Upper lobe of left lung (tissue), 6 donors: ENCODE results near the gene PPP1R11. TPM values are rescaled to one million over a fixed set of nuclear protein-coding genes. Genes with fewer than 3 reads are reported as not detected.

Experiments used
- ATAC-seq, 2 donors: fragments of 200-7000 bp; cut with Tn5 transposase; one replicate each; pipeline ENCODE4 v1.9.1; 2022; ENCODE audit warnings: mild to moderate bottlenecking in 2 of 2, moderate library complexity in 2 of 2; ENCODE audit not compliant: low FRiP score in 2 of 2
- DNase-seq, 2 donors: peaks; one replicate each; pipeline ENCODE4 v3.0.0-alpha.2; 2019 to 2020
- H3K27ac ChIP-seq, 4 donors: fragments of 200-600 bp; sonication (generic); one replicate each; pipeline ENCODE4 v1.5.1; 2016 to 2019
- H3K27me3 ChIP-seq, 4 donors: fragments of 200-600 bp; sonication (generic); one replicate each; pipeline ENCODE4 v1.5.1; 2017 to 2019
- H3K36me3 ChIP-seq, 4 donors: fragments of 200-600 bp; sonication (generic); one replicate each; pipeline ENCODE4 v1.5.1; 2016 to 2019
- H3K4me1 ChIP-seq, 4 donors: fragments of 200-600 bp; sonication (generic); one replicate each; pipeline ENCODE4 v1.5.1; 2018 to 2019
- H3K4me3 ChIP-seq, 4 donors: fragments of 200-600 bp; sonication (generic); one replicate each; pipeline ENCODE4 v1.5.1; 2017 to 2019; ENCODE audit warnings: mild to moderate bottlenecking in 2 of 4, moderate library complexity in 1 of 4
- H3K9me3 ChIP-seq, 4 donors: fragments of 200-600 bp; sonication (generic); one replicate each; pipeline ENCODE4 v1.5.1; 2018 to 2019
- CTCF ChIP-seq, 6 experiments: fragments of 450-650 bp in 4 of 6; fragments of 200-600 bp in 2 of 6; sonication (generic) in 2 of 6; IDR thresholded peaks; one replicate each; pipeline ENCODE4 v1.5.1; 2016 to 2019; ENCODE audit warnings: antibody characterized with exemption in 6 of 6
- EP300 ChIP-seq, 4 donors: sonication (generic); formaldehyde crosslinking; IDR thresholded peaks; one replicate each; pipeline ENCODE4 v1.5.1; 2017; ENCODE audit warnings: antibody characterized with exemption in 4 of 4, control low read depth in 2 of 4
- POLR2A ChIP-seq, 4 donors: fragments of 450-650 bp; IDR thresholded peaks; one replicate each; pipeline ENCODE4 v1.5.1; 2016 to 2017; ENCODE audit warnings: antibody characterized with exemption in 4 of 4, mild to moderate bottlenecking in 2 of 4
- POLR2AphosphoS5 ChIP-seq, 2 donors: sonication (generic); formaldehyde crosslinking; IDR thresholded peaks; one replicate each; pipeline ENCODE4 v1.5.1; 2017; ENCODE audit warnings: antibody characterized with exemption in 2 of 2
- WGBS, 2 donors: methylation state at CpG; one replicate each; pipeline ENCODE4 v1.1.5; 2017 to 2018; 5-methylcytosine and 5-hydroxymethylcytosine counted together
- total RNA-seq, 6 donors: library from RNA; depleted of rRNA in 4 of 6; stranded (reverse); fragments of >200 nt in 4 of 6; gene quantifications; one replicate each; pipeline versions ENCODE4 v1.1.0 to v1.2.1, GENCODE V29; 2016 to 2021
- donor health status: DM: no; HTN: no; CAD: no; lungs with moderate emphysema.
- donor health status: DM: no; HTN: yes; CAD: no; lungs with severe emphysema.

The PPP1R11 gene
- total RNA-seq, 6 donors from 2014 or later, result 31.4 to 66.1 (median 42.7) TPM

- peak; percentile 51 to 84 for ATAC-seq
- peak overlapping the region; percentile 22 to 65 (median 41) for H3K27ac ChIP-seq
- H3K27me3 ChIP-seq, result peaks cover 1 to 22% (median 12%) of the 10 kb centered on the region in 4 donors
- TF ChIP-seq POLR2A (IDR thresholded peaks at IDR 0.05) (no peak), POLR2AphosphoS5 (IDR thresholded peaks at IDR 0.05) (peak in 1 of 2 donors; percentile 74), CTCF (IDR thresholded peaks at IDR 0.05) (peak in 2 of 6 experiments; percentile 35 to 44), EP300 (IDR thresholded peaks at IDR 0.05) (no peak)
- 33 to 42% methylated on average over 14 to 17 of the region's 22 CpGs for WGBS, 2 donors
- H3K36me3 ChIP-seq, result no peaks in the 10 kb centered on the region
- peaks cover 18 to 29% (median 23%) of the 10 kb centered on the region in 4 donors for H3K4me1 ChIP-seq
- peak overlapping the region in 3 of 4 donors; percentile 51 to 59 (median 51) for H3K4me3 ChIP-seq
- no peaks in the 10 kb centered on the region for H3K9me3 ChIP-seq
- peak; percentile 82 to 84 for DNase-seq
These were observed 9.1 kb downstream of the PPP1R11 start for GRCh38 chr6:30075790-30076732.

- no peak overlapping the region for H3K4me3 ChIP-seq
- no peak for TF ChIP-seq POLR2AphosphoS5 (IDR thresholded peaks at IDR 0.05)
- TF ChIP-seq CTCF (IDR thresholded peaks at IDR 0.05), result no peak
- no peak for TF ChIP-seq POLR2A (IDR thresholded peaks at IDR 0.05)
- TF ChIP-seq EP300 (IDR thresholded peaks at IDR 0.05), result no peak
- DNase-seq (no peak), ATAC-seq (no peak)
- H3K27ac ChIP-seq, result no peak overlapping the region
- no peaks in the 10 kb centered on the region for H3K36me3 ChIP-seq
- peaks cover 16 to 25% (median 19%) of the 10 kb centered on the region in 4 donors for H3K4me1 ChIP-seq
- WGBS, 2 donors, result 22 to 39% methylated on average over 4 of the region's 4 CpGs
- peaks cover 1 to 22% (median 12%) of the 10 kb centered on the region in 4 donors for H3K27me3 ChIP-seq
- H3K9me3 ChIP-seq, result no peaks in the 10 kb centered on the region
These were observed 10.2 kb downstream of the PPP1R11 start for GRCh38 chr6:30077218-30077617.

GRCh38 chr6:30087876-30088275 lies 20.9 kb downstream of the PPP1R11 start:
- Histone ChIP-seq H3K27ac (no peak overlapping the region), H3K36me3 (no peaks in the 10 kb centered on the region), H3K4me1 (peaks cover 0 to 4% (median 0%) of the 10 kb centered on the region in 4 donors), H3K27me3 (no peaks in the 10 kb centered on the region), H3K4me3 (no peak overlapping the region), H3K9me3 (no peaks in the 10 kb centered on the region)
- TF ChIP-seq CTCF (IDR thresholded peaks at IDR 0.05), result no peak
- no peak for TF ChIP-seq POLR2A (IDR thresholded peaks at IDR 0.05)
- no peak for TF ChIP-seq EP300 (IDR thresholded peaks at IDR 0.05)
- no peak for TF ChIP-seq POLR2AphosphoS5 (IDR thresholded peaks at IDR 0.05)
- ATAC-seq (no peak), DNase-seq (no peak)
- 71 to 78% methylated on average over 5 of the region's 5 CpGs for WGBS, 2 donors

GRCh38 chr6:30091577-30092381 lies 24.8 kb downstream of the PPP1R11 start:
- Histone ChIP-seq H3K4me1 (peaks cover 0 to 4% (median 0%) of the 10 kb centered on the region in 4 donors), H3K9me3 (no peaks in the 10 kb centered on the region), H3K27ac (peak overlapping the region in 1 of 4 donors; percentile 65), H3K27me3 (no peaks in the 10 kb centered on the region), H3K36me3 (no peaks in the 10 kb centered on the region), H3K4me3 (peak overlapping the region in 1 of 4 donors; percentile 3)
- ATAC-seq, result peak; percentile 61 to 86
- TF ChIP-seq POLR2AphosphoS5 (IDR thresholded peaks at IDR 0.05) (no peak), CTCF (IDR thresholded peaks at IDR 0.05) (no peak), EP300 (IDR thresholded peaks at IDR 0.05) (no peak), POLR2A (IDR thresholded peaks at IDR 0.05) (peak in 1 of 4 donors; percentile 17)
- DNase-seq, result peak in 1 of 2 donors; percentile 69
- 46 to 61% methylated on average over 8 to 11 of the region's 11 CpGs for WGBS, 2 donors
